ENCODE data around the gene IL31RA.
A peak's percentile ranks its signal among the peaks of the same experiment; 100 is the strongest.
"Not testable (repeated sequence)": the region's sequence is repeated elsewhere in the genome, so short reads cannot be mapped to it uniquely, and the experiment has no call there.

The IL31RA gene

DNA sequence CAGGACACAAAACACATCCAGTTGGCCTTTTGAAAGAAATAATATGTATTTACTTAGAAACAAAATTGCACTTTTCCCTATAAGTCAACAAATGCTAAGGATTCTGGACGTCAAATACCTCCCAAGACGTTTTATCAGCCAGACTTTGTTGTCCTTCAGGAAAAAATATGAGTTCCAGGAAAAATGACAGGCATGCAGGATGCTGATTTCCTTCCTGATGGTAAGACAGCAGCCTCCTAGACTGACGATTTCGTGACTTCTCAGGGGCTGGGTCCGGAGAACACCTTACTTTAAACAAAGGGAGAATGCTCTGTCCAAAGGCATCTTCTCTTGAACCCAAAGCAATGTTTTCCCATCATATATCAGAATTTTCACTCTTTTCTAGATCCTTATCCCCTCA, 74.6 kb downstream of the IL31RA start:
- no peak for DNase-seq (ENCODE audit: low read depth in 2 of 2)

DNA sequence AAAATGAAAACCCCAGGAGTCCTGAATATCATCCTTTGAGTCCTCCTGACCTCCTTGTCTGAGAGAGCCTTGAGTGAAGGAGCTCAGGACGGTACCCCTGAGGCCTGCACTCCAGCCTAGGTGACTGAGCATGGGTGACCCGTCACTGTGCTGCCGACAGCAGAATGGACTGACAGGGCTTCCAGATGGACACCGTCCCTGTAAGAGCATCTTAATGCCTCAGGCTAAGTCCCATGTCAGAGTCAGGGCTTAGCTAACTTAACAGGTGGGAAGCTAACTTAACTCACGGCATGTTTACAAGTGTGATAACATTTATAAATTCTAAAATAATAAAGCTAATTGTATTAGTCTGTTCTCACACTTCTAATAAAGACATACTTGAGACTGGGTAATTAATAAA, 75.3 kb downstream of the IL31RA start:
- no peak for DNase-seq (ENCODE audit: low read depth in 2 of 2)

DNA sequence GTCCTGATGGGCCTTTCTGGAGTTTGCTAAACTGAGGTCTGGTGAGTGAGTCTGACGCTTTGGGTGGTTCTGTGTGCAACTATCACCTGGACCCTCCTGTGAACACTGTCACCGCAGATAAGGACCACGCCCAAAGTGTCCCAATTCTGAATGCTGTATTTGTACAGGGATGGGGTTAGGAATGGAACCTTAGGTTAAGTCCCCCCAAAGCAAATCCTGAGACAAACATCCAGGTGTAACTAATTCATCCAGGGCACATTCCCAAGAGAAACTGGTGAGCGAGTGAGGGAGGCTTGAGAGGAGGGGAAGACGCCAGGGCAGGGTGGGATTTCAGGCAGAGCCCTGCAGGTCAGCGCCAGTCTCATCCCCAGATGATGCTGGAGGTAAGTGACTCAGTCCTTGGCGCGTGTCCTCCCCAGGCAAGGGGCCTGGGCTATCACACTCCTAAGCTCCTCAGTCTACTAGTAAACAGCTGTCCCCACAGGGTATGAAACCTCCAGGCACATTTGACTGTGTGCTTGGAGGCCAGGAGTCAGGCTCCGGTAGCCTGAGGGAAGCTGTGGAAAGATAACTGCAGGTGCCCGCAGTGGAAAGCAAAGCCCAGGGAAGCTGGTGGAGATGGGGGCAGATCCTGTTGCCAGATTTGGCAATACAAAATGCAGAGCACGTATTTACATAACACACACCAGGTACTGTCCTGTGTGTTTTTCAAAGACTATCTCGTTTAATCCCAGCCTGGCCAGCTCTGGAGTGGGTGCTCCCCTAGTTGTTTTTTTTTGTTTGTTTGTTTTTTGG, 76.9 kb downstream of the IL31RA start:
- no peak for DNase-seq (ENCODE audit: low read depth in 2 of 2)

DNA sequence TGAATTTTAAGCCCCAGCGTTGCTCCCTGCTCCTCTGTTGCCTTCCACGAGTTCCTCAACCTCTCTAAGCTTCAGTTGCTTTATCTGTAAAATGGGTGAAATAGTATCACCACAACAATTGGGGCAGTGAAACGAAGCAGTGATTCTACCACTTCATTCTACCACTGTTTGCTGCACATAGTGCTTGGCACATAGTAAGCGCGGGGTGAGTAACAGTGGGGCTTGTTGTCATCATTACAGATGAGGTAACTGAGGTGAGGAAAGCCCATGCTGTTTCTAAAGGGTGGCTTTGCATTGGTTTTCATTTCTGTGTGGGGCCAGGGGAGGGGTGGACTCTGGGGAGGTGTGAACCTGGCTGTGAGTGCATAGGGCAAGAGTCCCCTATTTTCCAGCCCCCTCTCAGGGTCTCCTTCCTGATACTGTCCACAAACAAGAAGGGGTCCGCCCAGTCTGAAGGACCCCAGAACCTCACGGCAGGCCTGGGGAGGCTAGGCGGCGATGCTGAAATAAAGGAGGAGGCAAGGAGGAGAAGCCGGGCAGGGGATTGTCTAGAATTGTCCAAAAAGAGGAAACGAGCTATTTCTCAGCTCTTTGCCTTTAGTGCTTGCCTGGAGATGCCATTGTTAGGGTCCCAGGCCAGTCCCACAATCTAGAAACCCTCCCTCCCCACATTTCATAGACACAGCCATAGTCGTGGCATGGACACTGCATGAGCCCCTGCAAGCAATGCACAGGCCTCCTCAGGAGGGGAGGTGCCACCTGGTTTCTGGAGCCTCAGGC, 78.1 kb downstream of the IL31RA start:
- no peak for DNase-seq (ENCODE audit: low read depth in 2 of 2)

DNA sequence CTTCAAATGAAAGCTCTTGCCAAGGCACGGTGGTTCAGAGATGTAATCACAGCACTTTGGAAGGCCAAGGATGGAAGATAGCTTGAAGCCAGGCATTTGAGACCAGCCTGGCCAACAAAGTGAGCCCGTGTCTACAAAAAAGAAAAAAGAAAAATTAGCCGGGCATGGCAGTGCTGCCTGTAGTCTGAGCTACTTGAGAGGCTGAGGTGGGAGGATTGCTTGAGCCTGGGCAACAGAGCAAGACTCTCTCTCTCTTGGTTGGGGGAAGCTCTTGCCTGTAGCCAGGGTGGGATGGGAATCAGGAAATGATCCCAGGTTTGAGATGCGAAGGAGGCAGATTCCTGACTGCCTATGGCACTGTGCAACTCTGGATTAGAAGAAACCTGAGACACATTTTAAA, 81.5 kb downstream of the IL31RA start:
- no peak for DNase-seq (ENCODE audit: low read depth in 2 of 2)

DNA sequence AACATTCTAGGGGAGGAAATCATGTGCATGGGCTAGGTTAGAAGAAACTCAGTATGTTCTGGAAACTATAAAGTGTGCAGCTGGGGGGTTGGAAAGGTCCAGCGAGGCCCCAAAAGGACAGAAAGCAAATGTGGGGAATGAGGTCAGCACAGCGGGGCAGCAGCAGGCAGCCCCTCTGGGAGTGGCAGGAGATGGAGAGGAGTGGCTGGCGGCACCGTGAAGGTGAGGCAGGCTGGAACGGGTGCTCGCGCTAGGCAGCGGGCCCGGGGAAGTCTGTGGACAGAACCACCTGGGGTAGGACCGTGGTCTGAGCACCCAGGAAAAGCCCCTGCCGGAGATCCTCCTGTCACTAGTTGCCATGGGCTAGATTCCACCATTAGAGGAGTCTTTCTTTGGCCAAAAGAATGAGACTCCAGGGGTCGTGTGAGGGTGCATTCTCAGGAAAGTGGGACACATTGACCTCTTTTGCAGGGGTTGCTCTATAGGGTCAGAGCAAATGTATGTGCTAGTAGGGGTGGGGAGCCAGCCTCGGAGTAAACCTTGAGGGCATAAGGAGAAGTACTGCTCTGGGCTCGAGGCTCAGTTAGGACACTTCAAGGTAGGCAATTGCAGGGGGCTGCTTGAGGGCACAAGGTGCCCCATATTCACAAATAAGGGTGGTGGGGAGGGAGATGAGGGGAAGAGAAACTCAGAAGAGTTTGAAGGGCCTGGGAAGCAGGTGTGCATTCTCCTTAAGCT, 82.4 kb downstream of the IL31RA start:
- no peak for DNase-seq (ENCODE audit: low read depth in 2 of 2)

DNA sequence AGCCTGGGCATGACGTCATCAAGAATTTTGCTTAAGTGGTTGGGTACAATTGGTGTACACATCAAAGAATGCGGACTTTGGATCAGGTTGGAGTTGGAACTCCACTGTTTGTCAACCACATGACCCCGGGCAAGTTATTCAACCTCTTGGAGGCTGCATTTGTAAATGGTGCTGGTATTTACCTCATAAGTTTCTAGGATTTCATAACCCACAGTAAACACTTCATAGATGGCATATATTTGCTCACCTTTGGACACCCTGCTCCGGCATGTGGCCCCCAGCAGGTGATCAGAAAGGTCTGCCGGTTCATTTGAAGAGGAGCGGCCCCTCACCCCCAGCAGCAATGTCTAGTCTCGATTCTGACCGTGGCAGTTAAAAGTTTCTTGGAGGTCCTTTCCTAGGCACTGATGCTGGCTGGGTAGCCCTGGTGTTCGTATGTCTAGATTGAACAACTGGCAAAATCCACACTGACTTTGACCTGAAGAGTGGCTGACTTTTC, 83.0 kb downstream of the IL31RA start:
- DNase-seq (ENCODE audit: low read depth in 2 of 2), result no peak

DNA sequence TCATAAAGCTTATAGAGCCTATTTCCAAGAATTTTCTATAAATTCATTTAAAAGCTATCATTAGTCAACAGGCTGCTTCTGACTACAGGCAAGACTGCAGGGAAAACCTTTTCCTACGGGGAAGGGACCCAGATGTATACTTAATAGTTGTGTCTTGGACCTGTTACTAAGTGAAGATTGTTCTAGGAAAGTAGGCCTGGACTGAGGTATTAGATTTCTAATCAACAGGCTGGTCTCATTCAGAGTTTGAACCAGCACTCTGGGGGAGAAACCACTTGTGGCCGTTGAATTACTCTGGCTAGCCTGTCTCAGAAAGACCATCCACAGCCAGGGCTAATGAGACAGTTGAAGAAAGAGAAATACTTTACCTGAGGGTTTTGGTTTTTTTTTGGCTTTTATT, 83.6 kb downstream of the IL31RA start:
- DNase-seq (ENCODE audit: low read depth in 2 of 2), result no peak

DNA sequence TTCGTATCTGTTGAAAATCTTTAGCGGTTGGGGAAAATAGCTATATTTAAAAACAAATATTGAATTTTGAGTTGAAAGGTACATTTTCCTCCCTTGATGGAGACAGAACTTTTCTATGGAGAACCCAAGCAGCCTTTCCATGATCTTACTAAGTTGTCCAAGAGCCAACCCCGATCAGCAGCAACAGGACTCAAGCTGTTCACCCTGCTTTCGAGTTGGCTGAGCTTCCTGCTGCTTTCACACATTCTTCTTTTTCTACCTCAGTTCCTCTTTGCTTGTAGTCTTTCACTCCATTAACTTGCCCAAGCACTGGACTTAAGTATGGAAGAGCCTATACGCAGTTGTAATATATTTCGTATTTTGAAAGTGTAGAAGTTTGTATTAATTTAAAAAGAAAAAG, 84.2 kb downstream of the IL31RA start:
- no peak for DNase-seq (ENCODE audit: low read depth in 2 of 2)

DNA sequence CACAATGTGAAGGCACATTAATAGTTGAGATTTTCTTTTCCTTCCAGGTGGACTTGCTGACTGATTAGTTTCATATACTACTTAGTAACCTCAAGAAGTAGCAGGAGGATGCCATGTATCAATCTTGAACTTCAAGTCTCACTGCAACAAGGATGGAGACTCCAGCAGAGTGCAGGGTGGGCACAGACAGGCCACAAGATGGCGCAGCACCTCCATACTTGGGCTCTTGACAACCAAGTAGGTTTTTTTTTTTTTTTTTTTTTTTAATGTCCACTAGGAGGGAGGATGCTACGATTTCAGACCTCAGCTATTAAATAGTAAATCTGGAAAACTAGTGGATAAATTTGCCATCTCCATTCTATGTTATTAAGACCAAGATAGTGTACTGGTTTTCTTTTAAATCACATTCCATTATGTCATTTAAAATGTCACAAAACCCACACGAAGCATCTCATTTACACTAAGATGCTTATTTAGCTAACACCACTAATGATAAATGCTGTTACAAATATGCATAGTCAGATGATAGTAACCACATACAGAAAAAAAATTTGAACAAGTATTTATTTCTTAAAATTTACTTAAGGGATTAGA, 85.0 kb downstream of the IL31RA start:
- DNase-seq (ENCODE audit: low read depth in 2 of 2), result peak; percentile 61 to 72

DNA sequence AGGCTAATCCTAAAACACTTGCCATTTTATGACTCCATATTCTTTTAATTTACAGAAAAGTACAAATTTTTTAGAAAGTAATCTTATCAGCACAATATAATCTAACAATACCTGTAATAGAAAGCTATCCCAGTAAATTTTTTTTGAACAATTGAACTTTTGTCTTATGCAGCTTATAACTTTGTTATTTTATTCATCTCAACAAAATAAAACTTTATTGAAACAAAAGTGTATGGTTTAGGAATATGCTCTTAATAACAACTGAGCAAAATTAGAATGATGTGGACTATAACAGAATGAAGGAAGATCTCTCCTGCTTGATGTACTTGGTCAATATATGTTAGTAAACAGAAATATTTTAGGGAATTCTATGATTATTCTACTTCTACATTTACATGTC, 86.4 kb downstream of the IL31RA start:
- not testable (repeated sequence) for DNase-seq (ENCODE audit: low read depth in 2 of 2)

DNA sequence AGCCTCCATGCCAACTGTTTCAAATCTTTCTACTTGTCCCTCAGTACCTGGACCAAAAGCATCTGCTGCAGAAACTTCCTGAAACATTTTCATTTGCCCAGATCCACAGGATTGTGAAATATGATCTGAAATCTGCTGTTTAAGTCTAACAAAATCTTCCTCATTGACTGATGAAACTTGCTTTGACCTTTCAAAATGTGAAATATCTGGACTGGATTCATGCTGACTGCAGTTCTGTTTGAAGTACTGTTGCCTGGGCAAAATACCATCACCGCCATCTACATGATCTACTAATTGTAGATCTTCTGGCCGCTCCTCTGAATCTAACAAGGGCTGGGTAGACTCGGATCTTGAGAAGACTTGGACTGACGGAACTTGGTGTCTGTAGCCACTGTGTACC, 90.0 kb downstream of the IL31RA start:
- not testable (repeated sequence) for DNase-seq (ENCODE audit: low read depth in 2 of 2)

DNA sequence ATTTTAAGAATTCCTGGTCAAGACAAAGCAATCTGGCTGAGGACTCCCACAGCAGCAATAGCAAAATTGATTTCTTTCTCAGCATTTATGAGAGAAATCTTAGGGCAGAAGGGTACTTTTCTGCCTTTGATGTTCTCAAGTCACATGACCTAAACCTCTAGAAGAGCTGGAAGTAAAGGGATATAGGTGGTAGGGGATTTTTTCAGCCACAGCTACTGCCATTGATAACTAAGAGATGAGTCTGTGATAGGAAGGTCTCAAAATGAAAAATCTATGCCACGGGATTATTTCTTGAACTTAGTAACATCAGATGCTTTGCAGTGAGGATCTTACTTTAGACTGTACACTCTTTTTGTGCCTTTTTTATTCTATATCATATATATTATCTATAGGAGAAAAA, 108.1 kb downstream of the IL31RA start:
- no peak for DNase-seq (ENCODE audit: low read depth in 2 of 2)

DNA sequence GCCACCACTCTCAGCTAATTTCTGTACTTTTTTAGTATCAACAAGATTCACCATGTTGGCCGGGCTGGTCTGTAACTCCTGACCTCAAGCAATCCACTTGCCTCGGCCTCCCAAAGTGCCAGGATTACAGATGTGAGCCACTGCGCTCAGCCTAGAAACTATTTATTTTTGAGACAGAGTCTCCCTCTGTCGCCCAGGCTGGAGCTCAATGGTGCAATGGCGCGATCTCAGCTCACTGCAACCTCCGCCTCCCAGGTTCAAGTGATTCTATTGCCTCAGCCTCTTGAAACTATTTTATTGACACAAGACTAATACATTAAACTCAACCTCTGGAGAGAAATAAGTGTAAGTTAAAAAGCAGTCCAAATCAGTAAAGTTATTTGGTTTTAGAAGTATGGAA, 109.6 kb downstream of the IL31RA start:
- DNase-seq (ENCODE audit: low read depth in 2 of 2), result no peak

DNA sequence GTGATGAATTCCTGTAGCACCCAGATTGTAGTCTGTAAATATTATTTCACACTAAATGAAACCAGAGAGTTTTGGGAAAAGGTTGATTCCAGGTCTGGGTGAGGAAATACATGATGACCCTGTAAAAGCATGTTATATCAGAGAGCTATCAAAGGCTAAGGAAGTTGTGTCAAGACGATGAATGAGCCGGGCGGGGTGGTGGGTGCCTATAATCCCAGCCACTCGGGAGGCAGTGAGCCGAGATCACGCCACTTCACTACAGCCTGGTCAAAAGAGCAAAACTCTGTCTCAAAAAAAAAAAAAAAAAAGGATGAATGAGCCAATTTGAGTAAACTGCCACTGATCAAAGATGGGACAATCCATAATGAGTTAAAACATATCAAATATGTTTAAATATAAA, 114.4 kb downstream of the IL31RA start:
- DNase-seq (ENCODE audit: low read depth in 2 of 2), result no peak

DNA sequence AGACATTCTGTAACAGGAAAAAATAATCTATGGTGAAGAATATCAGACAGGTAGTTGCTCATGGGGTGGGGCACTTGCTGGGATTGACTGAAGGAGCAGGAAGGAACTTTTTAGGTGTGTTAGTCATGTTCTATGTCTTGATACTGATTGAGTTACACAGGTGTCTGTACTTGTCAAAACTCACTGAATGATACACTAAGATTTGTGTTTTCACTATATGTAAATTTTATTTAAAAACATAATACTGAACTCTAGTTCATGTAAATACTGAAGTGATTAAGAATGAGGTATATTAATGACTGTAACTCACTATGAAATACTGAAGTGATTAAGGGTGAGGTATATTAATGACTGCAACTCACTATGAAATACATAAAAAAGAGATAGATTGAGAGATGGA, 115.1 kb downstream of the IL31RA start:
- DNase-seq (ENCODE audit: low read depth in 2 of 2), result no peak

DNA sequence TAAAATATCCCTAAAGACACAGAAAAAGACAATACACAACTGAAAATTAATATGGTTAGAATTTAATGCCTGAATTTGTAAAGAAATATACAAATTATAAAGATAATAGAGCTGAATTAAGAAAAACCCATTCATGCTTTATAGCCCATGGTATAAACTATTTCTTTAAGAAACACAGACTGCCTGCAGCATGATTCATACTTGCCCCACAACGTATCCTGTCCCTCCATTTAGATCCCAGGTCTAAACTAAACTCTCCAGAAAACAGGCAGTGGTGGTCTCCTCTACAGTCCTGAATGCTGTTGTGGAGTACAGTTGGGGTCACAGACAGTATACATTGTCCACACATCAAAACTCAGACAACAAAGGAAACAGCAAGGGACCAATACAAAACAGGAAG, 118.8 kb downstream of the IL31RA start:
- no peak for DNase-seq (ENCODE audit: low read depth in 2 of 2)

All from activated CD4-positive, alpha-beta T cell treated with anti-CD3 and anti-CD28 coated beads for 24 hours (primary cell).